Measurements from ENCODE around the gene KLK10. TPM values are rescaled to one million over a fixed set of nuclear protein-coding genes. Genes with fewer than 3 reads are reported as not detected.
A peak's percentile ranks its signal among the peaks of the same experiment; 100 is the strongest.

The KLK10 gene
- total RNA-seq, 6 donors from 2014 or later = 4.8 to 21.7 (median 18.6) TPM; not detected in 1

DNA sequence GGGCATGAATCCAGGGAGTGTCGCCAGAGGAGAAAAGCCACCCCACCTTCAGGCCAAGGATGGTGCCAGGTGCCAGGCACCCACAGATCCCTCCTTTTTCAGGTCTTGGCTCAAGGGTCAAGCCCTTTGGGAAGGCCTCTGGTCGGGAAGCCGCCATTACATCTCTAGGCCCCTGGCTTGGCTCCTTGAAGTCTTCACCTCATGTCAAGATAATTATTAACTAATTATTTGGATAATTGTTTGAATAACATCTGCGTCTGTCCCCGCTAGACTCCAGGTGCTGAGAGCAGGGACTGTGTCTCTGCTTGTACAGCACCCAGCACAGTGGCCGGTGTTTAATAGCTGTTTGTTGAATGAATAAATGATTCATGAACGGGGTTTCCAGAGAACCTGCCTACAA lies 44.2 kb upstream of the KLK10 start:
- H3K36me3 ChIP-seq = no peaks in the 10 kb centered on the region
- H3K27me3 ChIP-seq = peaks cover 0 to 16% (median 6%) of the 10 kb centered on the region in 4 donors
- no peak overlapping the region for H3K4me3 ChIP-seq
- H3K9me3 ChIP-seq = no peaks in the 10 kb centered on the region
- no peak for TF ChIP-seq POLR2AphosphoS5 (IDR thresholded peaks at IDR 0.05)
- TF ChIP-seq, protein P1, sequence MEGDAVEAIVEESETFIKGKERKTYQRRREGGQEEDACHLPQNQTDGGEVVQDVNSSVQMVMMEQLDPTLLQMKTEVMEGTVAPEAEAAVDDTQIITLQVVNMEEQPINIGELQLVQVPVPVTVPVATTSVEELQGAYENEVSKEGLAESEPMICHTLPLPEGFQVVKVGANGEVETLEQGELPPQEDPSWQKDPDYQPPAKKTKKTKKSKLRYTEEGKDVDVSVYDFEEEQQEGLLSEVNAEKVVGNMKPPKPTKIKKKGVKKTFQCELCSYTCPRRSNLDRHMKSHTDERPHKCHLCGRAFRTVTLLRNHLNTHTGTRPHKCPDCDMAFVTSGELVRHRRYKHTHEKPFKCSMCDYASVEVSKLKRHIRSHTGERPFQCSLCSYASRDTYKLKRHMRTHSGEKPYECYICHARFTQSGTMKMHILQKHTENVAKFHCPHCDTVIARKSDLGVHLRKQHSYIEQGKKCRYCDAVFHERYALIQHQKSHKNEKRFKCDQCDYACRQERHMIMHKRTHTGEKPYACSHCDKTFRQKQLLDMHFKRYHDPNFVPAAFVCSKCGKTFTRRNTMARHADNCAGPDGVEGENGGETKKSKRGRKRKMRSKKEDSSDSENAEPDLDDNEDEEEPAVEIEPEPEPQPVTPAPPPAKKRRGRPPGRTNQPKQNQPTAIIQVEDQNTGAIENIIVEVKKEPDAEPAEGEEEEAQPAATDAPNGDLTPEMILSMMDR (IDR thresholded peaks at IDR 0.05) = no peak
- TF ChIP-seq EP300 (IDR thresholded peaks at IDR 0.05) = no peak
- TF ChIP-seq POLR2A (IDR thresholded peaks at IDR 0.05) = no peak
- no peak overlapping the region for H3K27ac ChIP-seq
- peaks cover 0 to 9% (median 4%) of the 10 kb centered on the region in 4 donors for H3K4me1 ChIP-seq
- no peak for ATAC-seq (ENCODE audit: low FRiP score in 2 of 2)
- 82 to 87% methylated on average over 7 of the region's 7 CpGs for WGBS, 2 donors
- no peak for DNase-seq

DNA sequence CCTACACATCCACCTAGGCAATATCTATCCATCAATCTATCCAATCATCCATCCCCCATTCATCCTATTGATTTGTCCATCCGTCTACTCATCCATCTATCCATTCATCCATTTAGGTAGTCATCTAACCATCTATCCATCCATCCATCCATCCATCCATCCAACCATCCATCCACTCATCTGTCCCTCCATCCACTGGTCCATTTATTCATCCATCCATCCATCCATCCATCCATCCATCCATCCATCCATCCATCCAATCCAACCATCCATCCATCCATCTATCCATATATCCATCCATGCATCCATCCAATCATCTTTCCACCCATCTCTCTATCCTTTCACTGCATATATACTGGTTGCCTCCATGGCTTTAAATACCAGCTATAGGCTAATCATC lies 41.5 kb upstream of the KLK10 start:
- TF ChIP-seq, protein P1 (IDR thresholded peaks at IDR 0.05) = no peak
- DNase-seq (no peak), ATAC-seq (ENCODE audit: low FRiP score in 2 of 2) (no peak)
- Histone ChIP-seq H3K27ac (no peak overlapping the region), H3K9me3 (no peaks in the 10 kb centered on the region), H3K36me3 (no peaks in the 10 kb centered on the region), H3K4me3 (no peak overlapping the region), H3K27me3 (peaks cover 0 to 16% (median 6%) of the 10 kb centered on the region in 4 donors), H3K4me1 (peaks cover 0 to 9% (median 4%) of the 10 kb centered on the region in 4 donors)
- 0 to 89% methylated on average over 1 of the region's 1 CpG for WGBS, 2 donors

DNA sequence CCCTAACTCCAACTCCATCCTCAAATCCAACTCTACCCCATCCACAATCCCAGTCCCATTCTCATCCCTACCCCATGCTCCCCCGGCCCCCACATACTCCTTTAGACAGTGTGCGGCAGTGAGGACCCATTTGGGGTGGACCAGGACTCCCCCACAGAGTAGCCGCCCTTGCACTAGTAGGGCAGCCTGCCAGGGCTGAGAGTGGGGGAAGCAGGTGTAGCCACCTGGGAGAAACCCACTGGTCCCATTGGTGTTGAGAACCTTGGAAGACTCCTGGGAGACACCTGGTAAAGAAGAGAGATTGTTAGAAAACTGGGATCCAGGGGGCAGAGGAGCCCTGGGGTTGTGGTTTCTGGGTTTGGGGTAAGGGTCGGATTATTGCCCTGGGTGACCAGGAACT lies 40.8 kb upstream of the KLK10 start:
- DNase-seq = no peak
- peaks cover 0 to 8% (median 4%) of the 10 kb centered on the region in 4 donors for H3K4me1 ChIP-seq
- WGBS, 2 donors = 67 to 84% methylated on average over 4 of the region's 4 CpGs
- H3K36me3 ChIP-seq = no peaks in the 10 kb centered on the region
- TF ChIP-seq, protein P1 (IDR thresholded peaks at IDR 0.05) = no peak
- no peak for TF ChIP-seq POLR2A (IDR thresholded peaks at IDR 0.05)
- no peak overlapping the region for H3K4me3 ChIP-seq
- no peak overlapping the region for H3K27ac ChIP-seq
- ATAC-seq (ENCODE audit: low FRiP score in 2 of 2) = no peak
- peaks cover 0 to 9% (median 4%) of the 10 kb centered on the region in 4 donors for H3K27me3 ChIP-seq
- no peaks in the 10 kb centered on the region for H3K9me3 ChIP-seq

- no peaks in the 10 kb centered on the region for H3K36me3 ChIP-seq
- peak in 1 of 2 donors; percentile 36 for DNase-seq
- TF ChIP-seq, protein P1 (IDR thresholded peaks at IDR 0.05) = no peak
- no peak for TF ChIP-seq POLR2A (IDR thresholded peaks at IDR 0.05)
- no peak for TF ChIP-seq POLR2AphosphoS5 (IDR thresholded peaks at IDR 0.05)
- TF ChIP-seq EP300 (IDR thresholded peaks at IDR 0.05) = no peak
- no peaks in the 10 kb centered on the region for H3K9me3 ChIP-seq
- ATAC-seq (ENCODE audit: low FRiP score in 2 of 2) = no peak
- whole genome bisulfite sequencing, 2 donors = 72 to 82% methylated on average over 7 of the region's 7 CpGs
- H3K4me3 ChIP-seq = no peak overlapping the region
- H3K27ac ChIP-seq = no peak overlapping the region
- peaks cover 0 to 4% (median 2%) of the 10 kb centered on the region in 4 donors for H3K27me3 ChIP-seq
- peaks cover 0 to 2% (median 1%) of the 10 kb centered on the region in 4 donors for H3K4me1 ChIP-seq
Measured at GRCh38 chr19:51059715-51060114, 40.2 kb upstream of the KLK10 start.

GRCh38 chr19:51055866-51056265 lies 36.4 kb upstream of the KLK10 start:
- ATAC-seq (ENCODE audit: low FRiP score in 2 of 2) = no peak
- H3K9me3 ChIP-seq = no peaks in the 10 kb centered on the region
- no peaks in the 10 kb centered on the region for H3K4me1 ChIP-seq
- no peaks in the 10 kb centered on the region for H3K36me3 ChIP-seq
- H3K27me3 ChIP-seq = no peaks in the 10 kb centered on the region
- no peak for DNase-seq
- H3K27ac ChIP-seq = no peak overlapping the region
- TF ChIP-seq POLR2A (IDR thresholded peaks at IDR 0.05) (no peak), POLR2AphosphoS5 (IDR thresholded peaks at IDR 0.05) (no peak), EP300 (IDR thresholded peaks at IDR 0.05) (no peak)
- TF ChIP-seq, protein P1 (IDR thresholded peaks at IDR 0.05) = no peak
- H3K4me3 ChIP-seq = no peak overlapping the region

All from upper lobe of left lung (tissue), 6 donors.